ENCODE measurements around the gene SLC6A19. TPM values are rescaled to one million over a fixed set of nuclear protein-coding genes. Genes with fewer than 3 reads are reported as not detected.

SLC6A19 gene
- total and polyA plus RNA-seq, 8 donors, result 0.13 to 5.5 (median 0.43) TPM; not detected in 3

- Histone ChIP-seq H3K9me3 (peaks cover 0 to under 1% (median 0%) of the 10 kb centered on the region in 4 donors), H3K4me1 (no peaks in the 10 kb centered on the region), H3K27me3 (peaks cover 0 to 47% (median 0%) of the 10 kb centered on the region in 3 donors), H3K4me3 (no peak overlapping the region), H3K27ac (no peak overlapping the region), H3K36me3 (no peaks in the 10 kb centered on the region)
- intact Hi-C loops (cut with DNase I; ENCODE audit: low total_unique reads), result no loop called here
- TF ChIP-seq POLR2AphosphoS5 (IDR thresholded peaks at IDR 0.05), result no peak
- no peak for TF ChIP-seq EP300 (IDR thresholded peaks at IDR 0.05)
- TF ChIP-seq POLR2A (IDR thresholded peaks at IDR 0.05), result no peak
- DNase-seq, result no peak
- WGBS, 5 donors, result 88 to 94% (median 92%) methylated on average over 10 to 19 of the region's 19 CpGs
Observed at GRCh38 chr5:1220831-1221230, 19.4 kb downstream of the SLC6A19 start.

- no peaks in the 10 kb centered on the region for H3K4me1 ChIP-seq
- DNase-seq, result no peak
- H3K4me3 ChIP-seq, result no peak overlapping the region
- intact Hi-C loops (cut with DNase I; ENCODE audit: low total_unique reads), result no loop called here
- WGBS, 5 donors, result 93 to 97% (median 95%) methylated on average over 10 of the region's 10 CpGs
- no peak overlapping the region for H3K27ac ChIP-seq
- H3K36me3 ChIP-seq, result no peaks in the 10 kb centered on the region
- no peak for TF ChIP-seq POLR2A (IDR thresholded peaks at IDR 0.05)
- no peak for TF ChIP-seq CTCF (IDR thresholded peaks at IDR 0.05)
- TF ChIP-seq EP300 (IDR thresholded peaks at IDR 0.05), result no peak
- TF ChIP-seq POLR2AphosphoS5 (IDR thresholded peaks at IDR 0.05), result no peak
- peaks cover 0 to 49% (median 0%) of the 10 kb centered on the region in 3 donors for H3K27me3 ChIP-seq
- H3K9me3 ChIP-seq, result no peaks in the 10 kb centered on the region
Observed at GRCh38 chr5:1221721-1222120, 20.3 kb downstream of the SLC6A19 start.

GRCh38 chr5:1222147-1222546 is 20.8 kb downstream of the SLC6A19 start:
- TF ChIP-seq POLR2A (IDR thresholded peaks at IDR 0.05) (no peak), CTCF (IDR thresholded peaks at IDR 0.05) (no peak), EP300 (IDR thresholded peaks at IDR 0.05) (no peak), POLR2AphosphoS5 (IDR thresholded peaks at IDR 0.05) (no peak)
- Histone ChIP-seq H3K4me1 (no peaks in the 10 kb centered on the region), H3K9me3 (no peaks in the 10 kb centered on the region), H3K27ac (no peak overlapping the region), H3K36me3 (no peaks in the 10 kb centered on the region), H3K4me3 (no peak overlapping the region), H3K27me3 (peaks cover 0 to 49% (median 0%) of the 10 kb centered on the region in 3 donors)
- DNase-seq, result no peak
- intact Hi-C loops (cut with DNase I; ENCODE audit: low total_unique reads), result no loop called here
- WGBS, 5 donors, result 93 to 96% (median 94%) methylated on average over 9 of the region's 9 CpGs

- WGBS, 5 donors, result 83 to 90% (median 89%) methylated on average over 20 to 27 of the region's 27 CpGs
- no peaks in the 10 kb centered on the region for H3K4me1 ChIP-seq
- H3K36me3 ChIP-seq, result no peaks in the 10 kb centered on the region
- H3K4me3 ChIP-seq, result no peak overlapping the region
- no peak for DNase-seq
- H3K27ac ChIP-seq, result no peak overlapping the region
- no peak for TF ChIP-seq CTCF (IDR thresholded peaks at IDR 0.05)
- no peak for TF ChIP-seq POLR2AphosphoS5 (IDR thresholded peaks at IDR 0.05)
- TF ChIP-seq EP300 (IDR thresholded peaks at IDR 0.05), result no peak
- no peak for TF ChIP-seq POLR2A (IDR thresholded peaks at IDR 0.05)
- intact Hi-C loops (cut with DNase I; ENCODE audit: low total_unique reads), result no loop called here
- no peaks in the 10 kb centered on the region for H3K9me3 ChIP-seq
- peaks cover 0 to 45% (median 0%) of the 10 kb centered on the region in 3 donors for H3K27me3 ChIP-seq
Observed at GRCh38 chr5:1222621-1223277, 21.4 kb downstream of the SLC6A19 start.

- 80 to 93% (median 90%) methylated on average over 12 of the region's 12 CpGs for WGBS, 5 donors
- Histone ChIP-seq H3K9me3 (no peaks in the 10 kb centered on the region), H3K27me3 (peaks cover 0 to 45% (median 0%) of the 10 kb centered on the region in 3 donors), H3K27ac (no peak overlapping the region), H3K4me3 (no peak overlapping the region), H3K36me3 (no peaks in the 10 kb centered on the region), H3K4me1 (no peaks in the 10 kb centered on the region)
- DNase-seq, result no peak
- TF ChIP-seq POLR2A (IDR thresholded peaks at IDR 0.05), result no peak
- intact Hi-C loops (cut with DNase I; ENCODE audit: low total_unique reads), result no loop called here
Observed at GRCh38 chr5:1223278-1223670, 21.9 kb downstream of the SLC6A19 start.

Data from stomach (tissue), 9 donors.